Astrocyte of the spinal cord (primary cell): ENCODE results near the gene SHC1.

Experiments
- DNase-seq: peaks from one replicate; pipeline ENCODE4 v3.0.0; 2011; ENCODE audit warnings: low read depth, low spot score
- H3K4me3 ChIP-seq: 2 replicates; pipeline ENCODE4 v1.5.1; 2011; ENCODE audit warnings: low read depth, mild to moderate bottlenecking, low read length, moderate library complexity
- CTCF ChIP-seq: IDR thresholded peaks from 2 replicates; pipeline ENCODE4 v1.5.1; 2012; ENCODE audit warnings: low read depth, mild to moderate bottlenecking, low read length, inconsistent platforms
- in situ Hi-C: cut with HindIII; loops from 2 replicates; pipeline ENCODE4 v1.10.0; 2017; ENCODE audit warnings: low sequenced_read_pairs

The SHC1 gene

GRCh38 chr1:154970631-154971340 is at the start of gene SHC1:
TSS of gene SHC1 (minus strand) at chr1:154970747. CDS start at chr1:154970526, 221 bp downstream.
- in situ Hi-C loops: no loop called here
- H3K4me3 ChIP-seq: peak within 1 kb of the TSS; percentile 73
- DNase-seq: peak; percentile 96
- no peak for TF ChIP-seq CTCF

GRCh38 chr1:155019377-155020245 is 49.1 kb upstream of the SHC1 start:
- no peak for TF ChIP-seq CTCF
- in situ Hi-C loops: no loop called here
- no peak overlapping the region for H3K4me3 ChIP-seq
- DNase-seq: no peak

GRCh38 chr1:155018617-155019348 is 48.2 kb upstream of the SHC1 start:
- TF ChIP-seq CTCF: no peak
- H3K4me3 ChIP-seq: no peak overlapping the region
- DNase-seq: no peak
- in situ Hi-C loops: no loop called here

- in situ Hi-C loops: no loop called here
- H3K4me3 ChIP-seq: peak overlapping the region; percentile 23
- DNase-seq: no peak
- TF ChIP-seq CTCF: no peak
Measured at GRCh38 chr1:155017946-155018316, 47.4 kb upstream of the SHC1 start.

GRCh38 chr1:155017041-155017945 is 46.7 kb upstream of the SHC1 start:
- peak; percentile 100 for TF ChIP-seq CTCF
- peak; percentile 90 for DNase-seq
- in situ Hi-C loops: no loop called here
- peak overlapping the region; percentile 23 for H3K4me3 ChIP-seq
